K562 (cell line): ENCODE measurements around the gene ABCB10. TPM values are rescaled to one million over a fixed set of nuclear protein-coding genes. Genes with fewer than 3 reads are reported as not detected.

ENCODE experiments used
- ATAC-seq: fragments of 200-7000 bp; cut with Tn5 transposase; 3 replicates; pipeline ENCODE4 v1.9.1; 2020; ENCODE audit warnings: moderate library complexity
- BruUV-seq: library from RNA; stranded (reverse); fragments of 400-500 nt; replicated peaks from 2 replicates; lab custom pipeline; 2021; lab: Mats Ljungman, UMichigan
- CTCF ChIA-PET: fragments of 300-600 bp; formaldehyde crosslinking; extraction: SDS; loops from one replicate; lab custom pipeline; 2021; ENCODE audit warnings: low intra/inter-chr PET ratio; lab: Yijun Ruan, JAX
- POLR2A ChIA-PET: fragments of 300-600, 350-650 bp; sonication (Branson Sonifier 250); formaldehyde crosslinking; extraction: SDS; loops from one replicate; lab custom pipeline; 2021; ENCODE audit warnings: antibody characterized with exemption, inconsistent platforms; lab: Yijun Ruan, JAX
- DNase-seq, 4 experiments: peaks; one replicate each; pipeline versions ENCODE4 v3.0.0 to v3.0.0-alpha.2; 2011 to 2018; ENCODE audit warnings: low spot score in 3 of 4, mixed read lengths in 3 of 4; ENCODE audit errors: extremely low read depth in 1 of 4
- FAIRE-seq: peaks from 2 replicates; lab custom pipeline; 2011; peaks lifted over from hg19 to GRCh38; lab: Jason Lieb, UNC
- H2AFZ ChIP-seq: 2 replicates; pipeline ENCODE4 v1.6.0; 2011; ENCODE audit warnings: low read depth, low read length, control low read depth, inconsistent platforms
- H3K27ac ChIP-seq: fragments of 200-600 bp; 3 replicates; pipeline ENCODE4 v1.8.0; 2011; ENCODE audit warnings: low read depth, mild to moderate bottlenecking, control low read depth, inconsistent platforms, low read length, moderate library complexity, mixed read lengths; ENCODE audit errors: extremely low read depth
- H3K27me3 ChIP-seq, 2 experiments: fragments of 300-600 bp in 1 of 2; 2 replicates in 1 of 2; 3 replicates in 1 of 2; pipeline versions ENCODE4 v1.6.0 to v1.8.0; 2011; ENCODE audit warnings: inconsistent platforms in 2 of 2, low read length in 2 of 2, mild to moderate bottlenecking in 1 of 2, mixed read lengths in 1 of 2, moderate library complexity in 1 of 2; ENCODE audit not compliant: control insufficient read depth in 2 of 2, insufficient read depth in 2 of 2
- H3K36me3 ChIP-seq: fragments of 300-600 bp; 3 replicates; pipeline ENCODE4 v1.8.0; 2011; ENCODE audit warnings: mild to moderate bottlenecking, low read length, inconsistent platforms; ENCODE audit not compliant: control insufficient read depth, insufficient read depth
- H3K4me1 ChIP-seq, 2 experiments: fragments of 200-600 bp in 1 of 2; replicated peaks in 1 of 2; 2 replicates in 1 of 2; 3 replicates in 1 of 2; pipeline versions ENCODE4 v1.5.1 to v1.8.0; 2011; ENCODE audit warnings: inconsistent platforms in 2 of 2, low read length in 2 of 2, mild to moderate bottlenecking in 1 of 2, mixed read lengths in 1 of 2, moderate library complexity in 1 of 2; ENCODE audit not compliant: control insufficient read depth in 2 of 2, insufficient read depth in 2 of 2
- H3K4me2 ChIP-seq: 2 replicates; pipeline ENCODE4 v1.6.1; 2011; ENCODE audit warnings: low read length, control low read depth, inconsistent platforms, mixed read lengths; ENCODE audit not compliant: insufficient read depth
- H3K4me3 ChIP-seq: fragments of 200-600 bp; sonication (generic), shearing (Covaris generic); 2 replicates; pipeline ENCODE4 v1.5.1; 2016; ENCODE audit warnings: control low read depth, inconsistent platforms
- H3K79me2 ChIP-seq: fragments of 200-600 bp; 3 replicates; pipeline ENCODE4 v1.8.0; 2011; ENCODE audit warnings: low read length, inconsistent platforms; ENCODE audit not compliant: control insufficient read depth, insufficient read depth
- H3K9ac ChIP-seq, 2 experiments: 2 replicates each; pipeline versions ENCODE4 v1.6.0 to v1.6.1; 2011; ENCODE audit warnings: low read depth in 2 of 2, low read length in 2 of 2, control low read depth in 1 of 2, inconsistent platforms in 1 of 2, mild to moderate bottlenecking in 1 of 2, mixed read lengths in 1 of 2; ENCODE audit not compliant: insufficient read depth in 1 of 2
- H3K9me1 ChIP-seq: one replicate; pipeline ENCODE4 v1.6.0; 2011; ENCODE audit warnings: inconsistent platforms, mild to moderate bottlenecking, low read length, moderate library complexity; ENCODE audit not compliant: control insufficient read depth, insufficient read depth
- H3K9me3 ChIP-seq: replicated peaks from 2 replicates; pipeline ENCODE4 v1.5.1; 2011; ENCODE audit warnings: low read depth, low read length, inconsistent platforms; ENCODE audit not compliant: control insufficient read depth, insufficient read depth
- H4K20me1 ChIP-seq: replicated peaks from 2 replicates; pipeline ENCODE4 v1.6.1; 2011; ENCODE audit warnings: low read length, inconsistent platforms, mixed read lengths; ENCODE audit not compliant: control insufficient read depth, insufficient read depth
- CREM ChIP-seq: IDR thresholded peaks from 2 replicates; pipeline ENCODE4 v1.6.1; 2014; ENCODE audit warnings: antibody characterized with exemption, low read depth
- L3MBTL2 ChIP-seq: fragments of 450-650 bp; IDR thresholded peaks from 2 replicates; pipeline ENCODE4 v1.6.1; 2016; ENCODE audit warnings: mild to moderate bottlenecking, moderate library complexity
- PHTF2 ChIP-seq: fragments of 250-450 bp; sonication (Bioruptor Pico); IDR thresholded peaks from 2 replicates; pipeline ENCODE4 v1.5.0; 2021; ENCODE audit warnings: mild to moderate bottlenecking
- SMC3 ChIP-seq: conservative IDR thresholded peaks from 2 replicates; pipeline ENCODE4 v1.6.1; 2011; ENCODE audit warnings: low read depth, low read length, improper control_type of control experiment; ENCODE audit not compliant: insufficient read depth
- ZNF24 ChIP-seq: fragments of 450-650 bp; IDR thresholded peaks from 2 replicates; pipeline ENCODE4 v1.6.1; 2016
- WGBS: fragments of 100-300 bp; shearing (Covaris generic); methylation state at CpG from one replicate; pipeline ENCODE4 v1.1.6; 2016; ENCODE audit warnings: low coverage, mixed read lengths; ENCODE audit not compliant: insufficient coverage; ENCODE audit errors: missing lambda C conversion rate; 5-methylcytosine and 5-hydroxymethylcytosine counted together
- in situ Hi-C: fragments of 300-500 bp; cut with MboI; formaldehyde crosslinking; loops from 4 replicates; pipeline ENCODE4 v1.15.0; 2018; ENCODE audit warnings: inconsistent platforms, mixed read lengths
- intact Hi-C: fragments of 100-400 bp; cut with micrococcal nuclease; formaldehyde crosslinking; loops from 2 replicates; pipeline ENCODE4 v1.14.2; 2022
- polyA plus RNA-seq, 8 experiments: library from polyadenylated mRNA; depleted of rRNA in 4 of 8; stranded (reverse) in 5 of 8; unstranded in 3 of 8; fragments of >200 nt; fragmentation: Nextera tagmentation in 2 of 8; fragmentation: Illumina TruSeq in 1 of 8; extraction: Ambion mirVana in 2 of 8; extraction: Trizol in 1 of 8; gene quantifications; 2 replicates each; pipeline versions ENCODE4 v1.2.1 to v1.2.3, GENCODE V29; 2011 to 2014; ENCODE audit warnings: inconsistent platforms in 1 of 8, missing spikeins in 1 of 8
- total RNA-seq, 7 experiments: library from RNA; depleted of rRNA in 6 of 7; stranded (reverse); fragments of >200 nt in 6 of 7; fragmentation: Illumina TruSeq in 2 of 7; extraction: Trizol in 2 of 7; gene quantifications; 2 replicates each; pipeline versions ENCODE4 v1.2.1 to v1.2.3, GENCODE V29; 2011 to 2021; ENCODE audit warnings: low replicate concordance in 1 of 7
- TF ChIP-seq, protein P1 (sequence below): fragments of 450-650 bp; formaldehyde crosslinking; IDR thresholded peaks from 2 replicates; pipeline ENCODE4 v1.4.0; 2020; ENCODE audit warnings: mild to moderate bottlenecking, moderate library complexity
- TF ChIP-seq, protein P2 (sequence below): sonication (generic); formaldehyde crosslinking; IDR thresholded peaks from 2 replicates; pipeline ENCODE4 v1.8.0; 2023; ENCODE audit warnings: mild to moderate bottlenecking, missing genetic modification reagents
- TF ChIP-seq, protein P3 (sequence below), 2 experiments: fragments of 450-650 bp in 1 of 2; sonication (generic) in 1 of 2; formaldehyde crosslinking in 1 of 2; IDR thresholded peaks in 1 of 2; conservative IDR thresholded peaks in 1 of 2; 2 replicates each; pipeline versions ENCODE4 v1.6.1 to v1.8.1; 2016 to 2023; ENCODE audit warnings: mild to moderate bottlenecking in 2 of 2, moderate library complexity in 2 of 2, inconsistent platforms in 1 of 2, missing genetic modification reagents in 1 of 2

Gene ABCB10
- total and polyA plus RNA-seq, 9 of the 15 experiments (the other 6 are each of a cell fraction or from before 2014, with no cell fraction given) = 12.4 to 54.8 (median 36.4) TPM

DNA sequence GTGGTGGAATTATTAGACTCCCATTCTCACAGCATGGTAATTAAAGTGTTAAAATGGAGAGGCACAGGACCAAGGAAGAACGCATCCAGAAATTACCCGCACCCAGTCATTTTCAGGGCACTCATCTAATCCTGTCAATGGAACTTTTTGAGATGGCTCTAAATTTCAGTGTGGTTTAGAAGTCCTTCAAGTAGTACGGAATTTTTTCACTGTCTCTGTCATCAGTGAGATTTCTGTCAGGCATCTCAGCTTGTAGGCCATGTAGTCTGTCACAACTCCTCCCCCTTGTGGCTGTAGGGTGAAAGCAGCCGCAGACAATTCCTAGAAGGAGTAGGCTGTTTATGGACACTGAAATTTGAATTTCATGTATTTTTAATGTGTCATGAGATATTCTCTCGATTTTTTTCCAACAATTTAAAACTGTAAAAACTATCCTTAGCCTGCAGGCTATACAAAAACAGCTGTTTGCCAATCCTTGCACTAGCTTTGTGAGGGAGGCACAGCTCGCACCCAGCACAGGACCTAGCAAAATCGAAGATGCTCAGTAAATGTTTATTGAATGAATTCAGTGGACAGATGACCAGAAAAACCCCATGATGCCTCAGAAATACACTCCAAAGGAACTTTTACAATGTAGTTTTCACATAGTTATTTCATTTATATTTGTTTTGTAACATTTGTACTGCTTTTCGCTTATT is 43.8 kb downstream of the ABCB10 start:
- Histone ChIP-seq H4K20me1 (no peaks in the 10 kb centered on the region), H3K27ac (no peak overlapping the region), H3K4me3 (no peak overlapping the region), H3K9ac (no peak overlapping the region), H3K36me3 (peaks cover 20% of the 10 kb centered on the region), H3K9me1 (no peaks in the 10 kb centered on the region), H3K79me2 (no peaks in the 10 kb centered on the region), H3K27me3 (no peaks in the 10 kb centered on the region), H3K4me2 (no peak overlapping the region; the same call in 1 of the 2 replicates), H3K4me1 (peaks cover 0 to 6% of the 10 kb centered on the region in 2 experiments; a peak in 2 of 5 replicates), H3K9me3 (no peaks in the 10 kb centered on the region), H2AFZ (no peak overlapping the region; the same call in 1 of the 2 replicates)
- intact Hi-C loops (loop anchor here (1.0 kb wide), 1 partner anchor 256 kb away; no protein-coding TSS in a partner anchor), in situ Hi-C loops (no loop called here)
- BruUV-seq = TSS peak; percentile 12
- 49% methylated on average over 8 of the region's 8 CpGs for WGBS
- peak; percentile 98 for ATAC-seq
- POLR2A ChIA-PET = interaction anchor here (0.6 to 1.1 kb wide), 2 partner anchors 20 to 106 kb away, joined by 3 read pairs; no protein-coding TSS in a partner anchor
- FAIRE-seq = peak; percentile 94
- DNase-seq = peak; percentile 57 to 85 (median 70)
- CTCF ChIA-PET = interaction anchor here (0.7 to 4.0 kb wide), 6 partner anchors 15 to 851 kb away, joined by 3 to 43 read pairs (median 4); no protein-coding TSS in a partner anchor
- TF ChIP-seq L3MBTL2 (peak; percentile 36; the same call in 1 of the 2 replicates), ZNF24 (no peak; the same call in 1 of the 2 replicates), PHTF2 (CRISPR knock-in tag) (no peak), SMC3 (peak; percentile 79), CREM (peak; percentile 62; the same call in 1 of the 2 replicates)
- TF ChIP-seq, protein P1, sequence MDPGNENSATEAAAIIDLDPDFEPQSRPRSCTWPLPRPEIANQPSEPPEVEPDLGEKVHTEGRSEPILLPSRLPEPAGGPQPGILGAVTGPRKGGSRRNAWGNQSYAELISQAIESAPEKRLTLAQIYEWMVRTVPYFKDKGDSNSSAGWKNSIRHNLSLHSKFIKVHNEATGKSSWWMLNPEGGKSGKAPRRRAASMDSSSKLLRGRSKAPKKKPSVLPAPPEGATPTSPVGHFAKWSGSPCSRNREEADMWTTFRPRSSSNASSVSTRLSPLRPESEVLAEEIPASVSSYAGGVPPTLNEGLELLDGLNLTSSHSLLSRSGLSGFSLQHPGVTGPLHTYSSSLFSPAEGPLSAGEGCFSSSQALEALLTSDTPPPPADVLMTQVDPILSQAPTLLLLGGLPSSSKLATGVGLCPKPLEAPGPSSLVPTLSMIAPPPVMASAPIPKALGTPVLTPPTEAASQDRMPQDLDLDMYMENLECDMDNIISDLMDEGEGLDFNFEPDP (CRISPR knock-in tag) = no peak
- TF ChIP-seq, protein P2, sequence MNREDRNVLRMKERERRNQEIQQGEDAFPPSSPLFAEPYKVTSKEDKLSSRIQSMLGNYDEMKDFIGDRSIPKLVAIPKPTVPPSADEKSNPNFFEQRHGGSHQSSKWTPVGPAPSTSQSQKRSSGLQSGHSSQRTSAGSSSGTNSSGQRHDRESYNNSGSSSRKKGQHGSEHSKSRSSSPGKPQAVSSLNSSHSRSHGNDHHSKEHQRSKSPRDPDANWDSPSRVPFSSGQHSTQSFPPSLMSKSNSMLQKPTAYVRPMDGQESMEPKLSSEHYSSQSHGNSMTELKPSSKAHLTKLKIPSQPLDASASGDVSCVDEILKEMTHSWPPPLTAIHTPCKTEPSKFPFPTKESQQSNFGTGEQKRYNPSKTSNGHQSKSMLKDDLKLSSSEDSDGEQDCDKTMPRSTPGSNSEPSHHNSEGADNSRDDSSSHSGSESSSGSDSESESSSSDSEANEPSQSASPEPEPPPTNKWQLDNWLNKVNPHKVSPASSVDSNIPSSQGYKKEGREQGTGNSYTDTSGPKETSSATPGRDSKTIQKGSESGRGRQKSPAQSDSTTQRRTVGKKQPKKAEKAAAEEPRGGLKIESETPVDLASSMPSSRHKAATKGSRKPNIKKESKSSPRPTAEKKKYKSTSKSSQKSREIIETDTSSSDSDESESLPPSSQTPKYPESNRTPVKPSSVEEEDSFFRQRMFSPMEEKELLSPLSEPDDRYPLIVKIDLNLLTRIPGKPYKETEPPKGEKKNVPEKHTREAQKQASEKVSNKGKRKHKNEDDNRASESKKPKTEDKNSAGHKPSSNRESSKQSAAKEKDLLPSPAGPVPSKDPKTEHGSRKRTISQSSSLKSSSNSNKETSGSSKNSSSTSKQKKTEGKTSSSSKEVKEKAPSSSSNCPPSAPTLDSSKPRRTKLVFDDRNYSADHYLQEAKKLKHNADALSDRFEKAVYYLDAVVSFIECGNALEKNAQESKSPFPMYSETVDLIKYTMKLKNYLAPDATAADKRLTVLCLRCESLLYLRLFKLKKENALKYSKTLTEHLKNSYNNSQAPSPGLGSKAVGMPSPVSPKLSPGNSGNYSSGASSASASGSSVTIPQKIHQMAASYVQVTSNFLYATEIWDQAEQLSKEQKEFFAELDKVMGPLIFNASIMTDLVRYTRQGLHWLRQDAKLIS (CRISPR knock-in tag) = 0 out of 2 replicates have a peak, but pooled peaks have one; percentile 53
- TF ChIP-seq, protein P3, sequence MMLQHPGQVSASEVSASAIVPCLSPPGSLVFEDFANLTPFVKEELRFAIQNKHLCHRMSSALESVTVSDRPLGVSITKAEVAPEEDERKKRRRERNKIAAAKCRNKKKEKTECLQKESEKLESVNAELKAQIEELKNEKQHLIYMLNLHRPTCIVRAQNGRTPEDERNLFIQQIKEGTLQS (IDR thresholded peaks at IDR 0.05) = no peak
- TF ChIP-seq, protein P3 (CRISPR knock-in tag; conservative IDR thresholded peaks at IDR 0.05) = 0 out of 2 replicates have a peak, but pooled peaks have one; percentile 48
